Choroid plexus epithelial cell (primary cell): ENCODE data around the gene WNK1.
A peak's percentile ranks its signal among the peaks of the same experiment; 100 is the strongest.

ENCODE experiments used
- DNase-seq: peaks from one replicate; pipeline ENCODE4 v3.0.0-alpha.2; 2010; ENCODE audit warnings: low read depth
- H3K4me3 ChIP-seq: 2 replicates; pipeline ENCODE4 v1.5.1; 2011; ENCODE audit warnings: low read depth, mild to moderate bottlenecking, control low read depth, low read length, moderate library complexity
- TF ChIP-seq, protein P1 (sequence below): conservative IDR thresholded peaks from 2 replicates; pipeline ENCODE4 v1.5.1; 2011; ENCODE audit warnings: low read depth, mild to moderate bottlenecking, control low read depth, inconsistent platforms, low read length, moderate library complexity

WNK1 gene

DNA sequence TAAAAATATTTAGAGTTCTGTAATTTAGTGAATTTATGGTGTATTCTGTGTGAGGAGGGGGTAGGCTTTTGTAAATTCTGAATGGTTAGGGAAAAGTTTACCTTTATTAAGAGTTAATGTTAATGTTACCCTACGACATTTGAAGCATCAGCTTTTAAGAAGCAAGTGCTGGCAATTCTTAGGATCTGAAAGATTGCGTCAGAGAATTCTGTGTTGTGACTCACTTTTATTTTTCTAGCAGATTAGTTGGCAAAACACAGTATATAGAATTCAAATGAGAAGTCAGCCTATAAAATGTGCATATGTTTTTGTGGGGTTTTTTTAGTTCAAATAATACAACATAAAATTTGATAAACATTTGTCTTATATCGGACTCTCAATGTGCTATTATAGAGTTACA, 99.5 kb downstream of the WNK1 start:
- TF ChIP-seq, protein P1, sequence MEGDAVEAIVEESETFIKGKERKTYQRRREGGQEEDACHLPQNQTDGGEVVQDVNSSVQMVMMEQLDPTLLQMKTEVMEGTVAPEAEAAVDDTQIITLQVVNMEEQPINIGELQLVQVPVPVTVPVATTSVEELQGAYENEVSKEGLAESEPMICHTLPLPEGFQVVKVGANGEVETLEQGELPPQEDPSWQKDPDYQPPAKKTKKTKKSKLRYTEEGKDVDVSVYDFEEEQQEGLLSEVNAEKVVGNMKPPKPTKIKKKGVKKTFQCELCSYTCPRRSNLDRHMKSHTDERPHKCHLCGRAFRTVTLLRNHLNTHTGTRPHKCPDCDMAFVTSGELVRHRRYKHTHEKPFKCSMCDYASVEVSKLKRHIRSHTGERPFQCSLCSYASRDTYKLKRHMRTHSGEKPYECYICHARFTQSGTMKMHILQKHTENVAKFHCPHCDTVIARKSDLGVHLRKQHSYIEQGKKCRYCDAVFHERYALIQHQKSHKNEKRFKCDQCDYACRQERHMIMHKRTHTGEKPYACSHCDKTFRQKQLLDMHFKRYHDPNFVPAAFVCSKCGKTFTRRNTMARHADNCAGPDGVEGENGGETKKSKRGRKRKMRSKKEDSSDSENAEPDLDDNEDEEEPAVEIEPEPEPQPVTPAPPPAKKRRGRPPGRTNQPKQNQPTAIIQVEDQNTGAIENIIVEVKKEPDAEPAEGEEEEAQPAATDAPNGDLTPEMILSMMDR = no peak
- no peak overlapping the region for H3K4me3 ChIP-seq
- DNase-seq = peak; percentile 84

GRCh38 chr12:852864-853263, 100.5 kb downstream of the WNK1 start:
- no peak for DNase-seq
- no peak overlapping the region for H3K4me3 ChIP-seq
- TF ChIP-seq, protein P1 = no peak

GRCh38 chr12:857611-858010, 105.2 kb downstream of the WNK1 start:
- no peak overlapping the region for H3K4me3 ChIP-seq
- DNase-seq = peak; percentile 84
- TF ChIP-seq, protein P1 = no peak

- no peak for DNase-seq
- H3K4me3 ChIP-seq = no peak overlapping the region
- TF ChIP-seq, protein P1 = no peak
Measured at GRCh38 chr12:862303-862911, 110.0 kb downstream of the WNK1 start.

DNA sequence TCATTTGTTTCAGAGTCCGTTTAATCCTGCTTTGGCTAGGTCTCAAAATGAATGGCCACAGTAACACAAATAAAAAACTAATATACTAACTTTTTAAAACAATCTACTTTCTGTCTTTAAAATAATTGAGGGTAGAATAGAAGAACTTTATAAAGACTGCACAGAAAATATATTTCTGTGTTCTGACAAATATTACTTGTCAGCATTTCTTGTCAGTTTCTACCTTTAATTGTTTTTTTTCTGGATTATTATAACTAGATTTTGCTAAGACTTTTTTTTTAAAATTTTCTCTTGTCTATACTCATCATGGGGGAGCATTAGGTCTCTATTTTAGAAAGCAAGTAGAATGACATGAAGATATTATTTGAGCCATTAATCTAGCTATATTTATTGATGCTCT, 110.9 kb downstream of the WNK1 start:
- H3K4me3 ChIP-seq = no peak overlapping the region
- TF ChIP-seq, protein P1 = no peak
- no peak for DNase-seq

- no peak for DNase-seq
- no peak overlapping the region for H3K4me3 ChIP-seq
- TF ChIP-seq, protein P1 = no peak
Measured at GRCh38 chr12:865614-866013, 113.2 kb downstream of the WNK1 start.

DNA sequence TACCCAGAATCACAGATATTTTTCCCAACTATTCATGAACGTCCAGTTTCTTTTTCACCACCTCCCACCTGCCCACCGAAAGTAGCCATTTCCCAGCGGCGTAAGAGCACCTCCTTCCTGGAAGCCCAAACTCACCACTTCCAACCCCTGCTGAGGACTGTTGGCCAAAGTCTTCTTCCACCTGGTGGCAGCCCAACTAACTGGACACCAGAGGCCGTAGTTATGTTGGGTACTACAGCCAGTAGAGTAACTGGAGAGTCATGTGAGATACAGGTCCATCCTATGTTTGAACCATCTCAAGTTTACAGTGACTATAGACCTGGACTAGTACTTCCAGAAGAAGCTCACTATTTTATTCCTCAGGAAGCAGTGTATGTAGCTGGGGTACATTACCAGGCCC, 115.5 kb downstream of the WNK1 start:
- TF ChIP-seq, protein P1 = no peak
- H3K4me3 ChIP-seq = no peak overlapping the region
- no peak for DNase-seq
